SK-N-SH (cell line): ENCODE results near the gene RNF4. TPM values are rescaled to one million over a fixed set of nuclear protein-coding genes. Genes with fewer than 3 reads are reported as not detected.

ENCODE experiments used
- CTCF ChIA-PET: fragments of 300-600, 350-600 bp; formaldehyde crosslinking; extraction: SDS; loops from one replicate; lab custom pipeline; 2021; lab: Yijun Ruan, JAX
- POLR2A ChIA-PET: fragments of 350-600 bp; sonication (Branson Sonifier 250); formaldehyde crosslinking; extraction: SDS; loops from one replicate; lab custom pipeline; 2020; ENCODE audit warnings: antibody characterized with exemption, inconsistent platforms; lab: Yijun Ruan, JAX
- DNase-seq: peaks from one replicate; pipeline ENCODE4 v3.0.0; 2012
- H2AFZ ChIP-seq: fragments of 200-600 bp; sonication (generic); 2 replicates; pipeline ENCODE4 v1.8.1; 2016; ENCODE audit warnings: antibody characterized with exemption, mild to moderate bottlenecking, low read depth
- H3F3A ChIP-seq: fragments of 200-600 bp; sonication (generic); replicated peaks from 2 replicates; pipeline ENCODE3; 2016; ENCODE audit warnings: antibody characterized with exemption, mild to moderate bottlenecking; ENCODE audit not compliant: insufficient read depth
- H3K27ac ChIP-seq, 2 experiments: fragments of 200-500 bp in 1 of 2; fragments of 200-600 bp in 1 of 2; sonication (Bioruptor generic) in 1 of 2; sonication (generic), shearing (Covaris generic) in 1 of 2; 2 replicates each; pipeline versions ENCODE4 v1.5.1 to v1.6.1; 2014 to 2016; ENCODE audit warnings: low read depth in 2 of 2, inconsistent platforms in 1 of 2, low read length in 1 of 2, mild to moderate bottlenecking in 1 of 2, mixed read lengths in 1 of 2
- H3K27me3 ChIP-seq: fragments of 200-600 bp; sonication (generic), shearing (Covaris generic); 2 replicates; pipeline ENCODE4 v1.6.1; 2016; ENCODE audit warnings: mixed run types; ENCODE audit not compliant: insufficient read depth
- H3K36me3 ChIP-seq, 2 experiments: fragments of 200-500 bp in 1 of 2; fragments of 200-600 bp in 1 of 2; sonication (Bioruptor generic) in 1 of 2; sonication (generic) in 1 of 2; replicated peaks in 1 of 2; 2 replicates each; pipeline versions ENCODE3 to v1.5.1; 2014 to 2016; ENCODE audit warnings: low read length in 1 of 2, mild to moderate bottlenecking in 1 of 2; ENCODE audit not compliant: insufficient read depth in 2 of 2, control insufficient read depth in 1 of 2
- H3K4me1 ChIP-seq, 2 experiments: fragments of 200-500 bp in 1 of 2; fragments of 200-600 bp in 1 of 2; sonication (Bioruptor generic) in 1 of 2; sonication (generic), shearing (Covaris generic) in 1 of 2; 2 replicates each; pipeline versions ENCODE4 v1.5.1 to v1.6.1; 2014 to 2016; ENCODE audit warnings: low read depth in 1 of 2, low read length in 1 of 2, mixed run types in 1 of 2; ENCODE audit not compliant: insufficient read depth in 2 of 2, control insufficient read depth in 1 of 2
- H3K4me2 ChIP-seq: fragments of 200-600 bp; sonication (generic), shearing (Covaris generic); 2 replicates; pipeline ENCODE4 v1.6.1; 2017; ENCODE audit warnings: mixed run types
- H3K4me3 ChIP-seq, 2 experiments: fragments of 200-500 bp in 1 of 2; fragments of 200-600 bp in 1 of 2; sonication (Bioruptor generic) in 1 of 2; sonication (generic), shearing (Covaris generic) in 1 of 2; 2 replicates each; pipeline versions ENCODE4 v1.5.1 to v1.8.1; 2014 to 2016; ENCODE audit warnings: low read depth in 2 of 2, inconsistent platforms in 1 of 2, low read length in 1 of 2, mild to moderate bottlenecking in 1 of 2, mixed read lengths in 1 of 2, moderate library complexity in 1 of 2
- H3K79me2 ChIP-seq: fragments of 200-600 bp; sonication (generic); 2 replicates; pipeline ENCODE4 v1.8.1; 2017; ENCODE audit warnings: mild to moderate bottlenecking; ENCODE audit not compliant: insufficient read depth
- H3K9ac ChIP-seq: fragments of 200-600 bp; sonication (generic); 2 replicates; pipeline ENCODE4 v1.6.1; 2017; ENCODE audit warnings: mixed run types
- H3K9me2 ChIP-seq: fragments of 200-600 bp; sonication (generic); 2 replicates; pipeline ENCODE4 v1.6.1; 2017; ENCODE audit warnings: mixed run types
- H3K9me3 ChIP-seq: fragments of 200-600 bp; sonication (generic); 2 replicates; pipeline ENCODE4 v1.6.1; 2017; ENCODE audit warnings: mixed run types, mild to moderate bottlenecking, moderate library complexity
- H4K20me1 ChIP-seq: fragments of 200-600 bp; sonication (generic); 2 replicates; pipeline ENCODE4 v1.6.1; 2017; ENCODE audit warnings: mild to moderate bottlenecking, mixed run types; ENCODE audit not compliant: insufficient read depth
- CHD2 ChIP-seq: fragments of 150-350 bp; IDR thresholded peaks from 2 replicates; pipeline ENCODE4 v1.6.1; 2018; ENCODE audit warnings: low read length; ENCODE audit not compliant: partially characterized antibody
- ELF1 ChIP-seq: IDR thresholded peaks from 2 replicates; pipeline ENCODE4 v1.4.0; 2012
- EP300 ChIP-seq, 2 experiments: IDR thresholded peaks; 2 replicates each; pipeline versions ENCODE4 v1.4.0 to v1.6.1; 2012; ENCODE audit warnings: borderline replicate concordance in 1 of 2, low read depth in 1 of 2, low read length in 1 of 2
- EZH2phosphoT487 ChIP-seq: fragments of 200-600 bp; sonication (generic); IDR thresholded peaks from 2 replicates; pipeline ENCODE4 v1.6.1; 2017; ENCODE audit warnings: low read depth, mixed run types, mild to moderate bottlenecking, antibody characterized with exemption, moderate library complexity, borderline replicate concordance
- FOSL2 ChIP-seq: IDR thresholded peaks from 2 replicates; pipeline ENCODE4 v1.4.0; 2012; ENCODE audit warnings: low read depth, mild to moderate bottlenecking, moderate library complexity, borderline replicate concordance
- FOXJ3 ChIP-seq: sonication (generic); formaldehyde crosslinking; IDR thresholded peaks from 2 replicates; pipeline ENCODE4 v1.5.1; 2020; ENCODE audit warnings: mild to moderate bottlenecking, missing genetic modification reagents
- FOXM1 ChIP-seq: IDR thresholded peaks from 2 replicates; pipeline ENCODE4 v1.4.0; 2012; ENCODE audit warnings: low read depth, mild to moderate bottlenecking
- GABPA ChIP-seq: IDR thresholded peaks from 2 replicates; pipeline ENCODE4 v1.4.0; 2012; ENCODE audit warnings: low read depth, mild to moderate bottlenecking
- JUND ChIP-seq: IDR thresholded peaks from 2 replicates; pipeline ENCODE4 v1.4.0; 2012
- MEF2A ChIP-seq: IDR thresholded peaks from 2 replicates; pipeline ENCODE4 v1.4.0; 2012; ENCODE audit warnings: low read depth, borderline replicate concordance
- MXI1 ChIP-seq: IDR thresholded peaks from 2 replicates; pipeline ENCODE4 v1.6.1; 2012; ENCODE audit warnings: mild to moderate bottlenecking, low read depth, low read length, improper control_type of control experiment
- NFIC ChIP-seq: IDR thresholded peaks from 2 replicates; pipeline ENCODE4 v1.4.0; 2012; ENCODE audit warnings: borderline replicate concordance
- NRF1 ChIP-seq: IDR thresholded peaks from 2 replicates; pipeline ENCODE4 v1.6.1; 2012; ENCODE audit warnings: low read depth, mild to moderate bottlenecking, low read length
- PBX3 ChIP-seq: IDR thresholded peaks from 2 replicates; pipeline ENCODE4; 2012
- POLR2AphosphoS5 ChIP-seq: IDR thresholded peaks from 2 replicates; pipeline ENCODE4 v1.6.1; 2012; ENCODE audit warnings: low read depth, low read length
- RAD21 ChIP-seq: IDR thresholded peaks from 2 replicates; pipeline ENCODE4 v1.6.1; 2012; ENCODE audit warnings: mild to moderate bottlenecking, low read length
- RCOR1 ChIP-seq: fragments of 150-350 bp; IDR thresholded peaks from 2 replicates; pipeline ENCODE4 v1.6.1; 2017; ENCODE audit warnings: antibody characterized with exemption, low read length
- REST ChIP-seq: IDR thresholded peaks from 2 replicates; pipeline ENCODE4 v1.6.1; 2012; ENCODE audit warnings: mild to moderate bottlenecking, low read depth, low read length, moderate library complexity
- RFX5 ChIP-seq: IDR thresholded peaks from 2 replicates; pipeline ENCODE4 v1.6.1; 2012; ENCODE audit warnings: mild to moderate bottlenecking, improper control_type of control experiment, low read length
- SIN3A ChIP-seq: IDR thresholded peaks from 2 replicates; pipeline ENCODE4 v1.6.1; 2012; ENCODE audit warnings: low read depth, mild to moderate bottlenecking, low read length, moderate library complexity, borderline replicate concordance
- SMC3 ChIP-seq: IDR thresholded peaks from 2 replicates; pipeline ENCODE4 v1.6.1; 2012; ENCODE audit warnings: low read depth, low read length, improper control_type of control experiment
- TAF1 ChIP-seq: IDR thresholded peaks from 2 replicates; pipeline ENCODE4 v1.6.1; 2012; ENCODE audit warnings: low read depth, mild to moderate bottlenecking, low read length, moderate library complexity, borderline replicate concordance
- TCF12 ChIP-seq: IDR thresholded peaks from 2 replicates; pipeline ENCODE4 v1.4.0; 2012
- TEAD4 ChIP-seq: IDR thresholded peaks from 2 replicates; pipeline ENCODE4 v1.4.0; 2012; ENCODE audit warnings: mild to moderate bottlenecking, borderline replicate concordance; ENCODE audit not compliant: insufficient read depth
- YY1 ChIP-seq: IDR thresholded peaks from 2 replicates; pipeline ENCODE4 v1.4.0; 2012; ENCODE audit warnings: low read depth, mild to moderate bottlenecking
- ZBTB33 ChIP-seq: IDR thresholded peaks from 2 replicates; pipeline ENCODE4 v1.4.0; 2012; ENCODE audit warnings: low read depth, borderline replicate concordance
- whole genome bisulfite sequencing: methylation state at CpG from one replicate; pipeline ENCODE4 v1.1.6; 2017; ENCODE audit warnings: low lambda C conversion rate; 5-methylcytosine and 5-hydroxymethylcytosine counted together
- polyA plus RNA-seq, 3 experiments: library from polyadenylated mRNA; depleted of rRNA; stranded (reverse); fragments of >200 nt; gene quantifications; 2 replicates each; pipeline ENCODE4 v1.2.3, GENCODE V29; 2012
- TF ChIP-seq, protein P1 (sequence below): IDR thresholded peaks from 2 replicates; pipeline ENCODE4 v1.4.0; 2012; ENCODE audit warnings: low read depth
- TF ChIP-seq, protein P2 (sequence below): fragments of 200-600 bp; sonication (generic); IDR thresholded peaks from 2 replicates; pipeline ENCODE4 v1.6.1; 2017; ENCODE audit warnings: antibody characterized with exemption, mild to moderate bottlenecking, moderate library complexity

Gene RNF4
- polyA plus RNA-seq, 1 of the 3 experiments (the other 2 are of a cell fraction) = 60.7 TPM

- ChIA-PET CTCF (interaction anchor here (0.7 to 3.3 kb wide), 21 partner anchors 8 to 220 kb away, joined by 3 to 19 read pairs (median 4); partner anchors contain the start of genes CFAP99, HAUS3 and POLN), POLR2A (interaction anchor here (1.0 kb wide), 2 partner anchors 33 to 194 kb away, joined by 4 to 5 read pairs; partner anchors contain the start of genes HAUS3, POLN and RNF4)
- Histone ChIP-seq H3F3A (no peaks in the 10 kb centered on the region), H3K27ac (no peak overlapping the region), H3K27me3 (no peaks in the 10 kb centered on the region), H3K4me1 (peaks cover 6 to 11% of the 10 kb centered on the region in 2 experiments; a peak in 1 of 4 replicates), H3K4me3 (no peak overlapping the region), H4K20me1 (no peaks in the 10 kb centered on the region), H3K79me2 (no peaks in the 10 kb centered on the region), H3K9ac (no peak overlapping the region), H3K36me3 (no peaks in the 10 kb centered on the region), H2AFZ (no peak overlapping the region), H3K9me3 (no peaks in the 10 kb centered on the region), H3K9me2 (no peaks in the 10 kb centered on the region), H3K4me2 (no peak overlapping the region)
- WGBS = 30% methylated on average over 10 of the region's 10 CpGs
- peak; percentile 86 for DNase-seq
- TF ChIP-seq, protein P1, sequence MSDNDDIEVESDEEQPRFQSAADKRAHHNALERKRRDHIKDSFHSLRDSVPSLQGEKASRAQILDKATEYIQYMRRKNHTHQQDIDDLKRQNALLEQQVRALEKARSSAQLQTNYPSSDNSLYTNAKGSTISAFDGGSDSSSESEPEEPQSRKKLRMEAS = no peak
- TF ChIP-seq MXI1 (peak; percentile 53; the same call in 1 of the 2 replicates), EZH2phosphoT487 (no peak), POLR2AphosphoS5 (no peak), NFIC (no peak), FOSL2 (no peak), PBX3 (no peak), TEAD4 (no peak), RAD21 (peak; percentile 76), ZBTB33 (no peak), RCOR1 (peak; percentile 45; the same call in 1 of the 2 replicates), FOXJ3 (no peak), TCF12 (no peak), ELF1 (no peak), YY1 (no peak), REST (no peak), GABPA (no peak), TAF1 (no peak), FOXM1 (no peak), RFX5 (no peak), CHD2 (peak; percentile 25), SIN3A (no peak), JUND (no peak), SMC3 (peak; percentile 45; the same call in 1 of the 2 replicates), EP300 (IDR thresholded peaks at IDR 0.05; ENCODE audit: borderline replicate concordance in 1 of 2, low read depth in 1 of 2, low read length in 1 of 2) (no peak), NRF1 (no peak), MEF2A (no peak)
- TF ChIP-seq, protein P2, sequence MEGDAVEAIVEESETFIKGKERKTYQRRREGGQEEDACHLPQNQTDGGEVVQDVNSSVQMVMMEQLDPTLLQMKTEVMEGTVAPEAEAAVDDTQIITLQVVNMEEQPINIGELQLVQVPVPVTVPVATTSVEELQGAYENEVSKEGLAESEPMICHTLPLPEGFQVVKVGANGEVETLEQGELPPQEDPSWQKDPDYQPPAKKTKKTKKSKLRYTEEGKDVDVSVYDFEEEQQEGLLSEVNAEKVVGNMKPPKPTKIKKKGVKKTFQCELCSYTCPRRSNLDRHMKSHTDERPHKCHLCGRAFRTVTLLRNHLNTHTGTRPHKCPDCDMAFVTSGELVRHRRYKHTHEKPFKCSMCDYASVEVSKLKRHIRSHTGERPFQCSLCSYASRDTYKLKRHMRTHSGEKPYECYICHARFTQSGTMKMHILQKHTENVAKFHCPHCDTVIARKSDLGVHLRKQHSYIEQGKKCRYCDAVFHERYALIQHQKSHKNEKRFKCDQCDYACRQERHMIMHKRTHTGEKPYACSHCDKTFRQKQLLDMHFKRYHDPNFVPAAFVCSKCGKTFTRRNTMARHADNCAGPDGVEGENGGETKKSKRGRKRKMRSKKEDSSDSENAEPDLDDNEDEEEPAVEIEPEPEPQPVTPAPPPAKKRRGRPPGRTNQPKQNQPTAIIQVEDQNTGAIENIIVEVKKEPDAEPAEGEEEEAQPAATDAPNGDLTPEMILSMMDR = peak; percentile 51
Measured at GRCh38 chr4:2436301-2436700, 32.6 kb upstream of the RNF4 start.
